HG02588 (cell line): ENCODE results near the gene ARL14EP.
A peak's percentile ranks its signal among the peaks of the same experiment; 100 is the strongest.

Experiments
- ATAC-seq: cut with Tn5 transposase; IDR thresholded peaks from one replicate; pipeline ENCODE4 v1.9.1; 2021; ENCODE audit warnings: mild to moderate bottlenecking, moderate library complexity; ENCODE audit not compliant: unreplicated experiment

Gene ARL14EP

GRCh38 chr11:30322826-30323710 is at the start of gene ARL14EP:
Gene ARL14EP, plus strand, starts transcription at chr11:30323104. Its CDS starts 7,845 bp downstream, at chr11:30330949.
- peak; percentile 98 for ATAC-seq

- no peak for ATAC-seq
These were observed 45.7 kb upstream of the ARL14EP start for GRCh38 chr11:30277176-30277575.

GRCh38 chr11:30279796-30280195 is 43.1 kb upstream of the ARL14EP start:
- no peak for ATAC-seq

- ATAC-seq = no peak
These were observed 41.2 kb upstream of the ARL14EP start for GRCh38 chr11:30281476-30282288.

GRCh38 chr11:30282289-30282631 is 40.6 kb upstream of the ARL14EP start:
- peak; percentile 78 for ATAC-seq

- no peak for ATAC-seq
These were observed 38.1 kb upstream of the ARL14EP start for GRCh38 chr11:30284836-30285235.

- ATAC-seq = no peak
These were observed 37.3 kb upstream of the ARL14EP start for GRCh38 chr11:30285416-30286121.

- no peak for ATAC-seq
These were observed 31.6 kb upstream of the ARL14EP start for GRCh38 chr11:30291331-30291730.

GRCh38 chr11:30292545-30292944 is 30.4 kb upstream of the ARL14EP start:
- no peak for ATAC-seq

- ATAC-seq = no peak
These were observed 27.6 kb upstream of the ARL14EP start for GRCh38 chr11:30295178-30295885.

- ATAC-seq = no peak
These were observed 18.3 kb upstream of the ARL14EP start for GRCh38 chr11:30304620-30305019.

- peak; percentile 94 for ATAC-seq
These were observed 12.3 kb upstream of the ARL14EP start for GRCh38 chr11:30310623-30311022.

GRCh38 chr11:30311189-30311588 is 11.7 kb upstream of the ARL14EP start:
- ATAC-seq = no peak

- no peak for ATAC-seq
These were observed 10.7 kb upstream of the ARL14EP start for GRCh38 chr11:30312243-30312642.

GRCh38 chr11:30313580-30313979 is 9.3 kb upstream of the ARL14EP start:
- no peak for ATAC-seq

GRCh38 chr11:30314625-30315024 is 8.3 kb upstream of the ARL14EP start:
- no peak for ATAC-seq

GRCh38 chr11:30316237-30316636 is 6.7 kb upstream of the ARL14EP start:
- no peak for ATAC-seq

GRCh38 chr11:30317030-30317429 is 5.9 kb upstream of the ARL14EP start:
- ATAC-seq = peak; percentile 55

GRCh38 chr11:30321321-30321720 is 1.6 kb upstream of the ARL14EP start:
- ATAC-seq = no peak

GRCh38 chr11:30322191-30322590 is 713 bp upstream of the ARL14EP start:
- no peak for ATAC-seq
